ENCODE results near the gene PSTPIP1.

PSTPIP1 gene

GRCh38 chr15:77018796-77019505 is 24.0 kb downstream of the PSTPIP1 start:
- DNase-seq (ENCODE audit: low spot score), result no peak

GRCh38 chr15:77019521-77020331 is 24.8 kb downstream of the PSTPIP1 start:
- DNase-seq (ENCODE audit: low spot score), result no peak

GRCh38 chr15:77020348-77021087 is 25.6 kb downstream of the PSTPIP1 start:
- DNase-seq (ENCODE audit: low spot score), result no peak

- DNase-seq (ENCODE audit: low spot score), result no peak
These were observed 26.2 kb downstream of the PSTPIP1 start for GRCh38 chr15:77021088-77021481.

- no peak for DNase-seq (ENCODE audit: low spot score)
These were observed 27.0 kb downstream of the PSTPIP1 start for GRCh38 chr15:77021803-77022381.

GRCh38 chr15:77022646-77023575 is 28.0 kb downstream of the PSTPIP1 start:
- DNase-seq (ENCODE audit: low spot score), result no peak

- DNase-seq (ENCODE audit: low spot score), result no peak
These were observed 28.8 kb downstream of the PSTPIP1 start for GRCh38 chr15:77023576-77024272.

GRCh38 chr15:77024273-77025082 is 29.6 kb downstream of the PSTPIP1 start:
- peak; percentile 81 for DNase-seq (ENCODE audit: low spot score)

- no peak for DNase-seq (ENCODE audit: low spot score)
These were observed 30.4 kb downstream of the PSTPIP1 start for GRCh38 chr15:77025083-77025901.

- DNase-seq (ENCODE audit: low spot score), result no peak
These were observed 31.1 kb downstream of the PSTPIP1 start for GRCh38 chr15:77025941-77026411.

- DNase-seq (ENCODE audit: low spot score), result no peak
These were observed 31.7 kb downstream of the PSTPIP1 start for GRCh38 chr15:77026501-77027110.

GRCh38 chr15:77027111-77027696 is 32.3 kb downstream of the PSTPIP1 start:
- DNase-seq (ENCODE audit: low spot score), result no peak

- no peak for DNase-seq (ENCODE audit: low spot score)
These were observed 32.9 kb downstream of the PSTPIP1 start for GRCh38 chr15:77027697-77028450.

- no peak for DNase-seq (ENCODE audit: low spot score)
These were observed 33.7 kb downstream of the PSTPIP1 start for GRCh38 chr15:77028451-77029165.

GRCh38 chr15:77029166-77030047 is 34.5 kb downstream of the PSTPIP1 start:
- no peak for DNase-seq (ENCODE audit: low spot score)

All from germinal center (tissue), 1 donor.